HG03469 (cell line): Measurements from ENCODE around the gene RASA3.
"Not testable (repeated sequence)": the region's sequence is repeated elsewhere in the genome, so short reads cannot be mapped to it uniquely, and the experiment has no call there.

Source experiments
- ATAC-seq: cut with Tn5 transposase; IDR thresholded peaks from one replicate; pipeline ENCODE4 v1.9.1; 2021; ENCODE audit warnings: mild to moderate bottlenecking, moderate library complexity, moderate number of reproducible peaks; ENCODE audit not compliant: unreplicated experiment

The RASA3 gene

DNA sequence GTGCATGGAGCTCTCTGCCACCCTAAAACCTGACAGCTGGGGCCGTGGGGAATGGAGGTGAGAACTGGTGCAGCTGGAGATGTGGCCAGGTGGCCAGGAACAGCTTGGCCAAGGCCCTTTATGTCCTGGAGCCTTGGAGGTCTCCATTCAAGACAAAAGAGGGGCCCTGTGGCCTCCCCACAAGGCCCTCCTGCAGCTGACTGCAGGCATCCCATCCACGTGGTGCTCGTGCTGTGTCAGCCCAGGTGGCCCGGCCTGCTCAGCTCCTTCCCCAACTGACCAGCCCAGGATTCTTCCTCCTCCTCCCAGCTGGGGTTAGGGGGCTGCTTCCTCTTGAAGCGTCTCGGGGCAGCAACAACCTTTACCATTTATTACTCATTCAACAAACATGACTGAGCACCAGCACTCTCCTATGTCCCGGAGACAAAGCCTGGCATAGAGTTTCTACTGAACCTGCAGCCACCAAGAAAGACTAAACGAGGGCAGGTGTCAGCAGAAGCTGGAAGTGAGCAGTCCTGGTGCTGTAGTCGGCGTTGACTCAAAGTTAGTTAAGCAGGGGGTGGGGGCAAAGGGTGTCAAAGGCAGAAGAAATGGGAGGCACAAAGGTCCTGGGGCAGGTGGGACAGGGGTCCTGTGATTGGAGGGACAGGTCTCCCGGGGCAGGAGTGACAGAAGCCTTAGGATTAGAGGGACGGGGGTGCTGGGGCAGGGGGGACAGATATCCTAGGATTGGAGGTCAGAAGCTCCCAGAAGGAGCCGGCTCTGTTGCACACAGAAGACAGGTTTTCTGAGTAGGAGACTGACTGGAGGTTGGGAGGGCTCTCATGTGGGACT lies 135.3 kb downstream of the RASA3 start:
- no peak for ATAC-seq

DNA sequence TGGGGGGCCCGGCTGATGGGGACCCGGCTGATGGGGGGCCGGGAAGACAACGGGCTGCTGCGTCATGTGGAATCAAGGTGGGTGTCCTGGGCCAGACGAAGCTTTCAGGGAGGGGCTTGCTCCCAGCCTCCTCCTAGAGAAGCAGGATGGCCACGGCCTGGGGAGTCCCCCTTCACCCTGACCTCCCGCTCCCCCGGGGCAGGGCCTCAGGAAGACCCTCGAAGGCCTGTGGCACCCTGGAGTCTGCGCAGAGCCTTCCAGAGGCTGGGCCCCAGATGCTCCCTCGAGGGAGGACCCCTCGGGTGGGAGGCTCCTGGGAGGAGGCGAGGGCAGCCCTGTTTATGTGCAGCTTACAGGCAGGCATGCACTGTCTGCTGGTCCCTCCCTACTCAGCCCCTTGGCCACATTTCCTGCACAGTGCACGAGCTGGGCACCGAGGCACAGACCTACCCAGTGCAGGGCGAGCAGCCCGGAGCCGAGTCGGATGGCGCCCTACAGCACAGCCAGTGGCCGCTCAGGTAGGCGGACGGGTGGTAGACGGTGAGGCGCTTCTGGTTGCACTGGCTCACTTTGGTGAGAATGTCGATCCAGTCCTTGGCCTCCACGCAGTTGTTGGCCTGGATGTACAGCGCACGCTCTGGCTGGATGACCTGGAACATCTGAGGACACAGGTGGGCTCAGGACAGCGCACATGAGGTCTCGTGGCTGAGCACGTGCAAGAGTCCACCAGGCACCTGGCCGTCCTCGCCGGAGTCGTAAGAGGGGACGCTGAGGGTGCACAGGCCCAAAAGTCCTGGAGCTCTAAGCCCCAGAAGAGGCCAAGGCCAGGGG lies 136.1 kb downstream of the RASA3 start:
- no peak for ATAC-seq

DNA sequence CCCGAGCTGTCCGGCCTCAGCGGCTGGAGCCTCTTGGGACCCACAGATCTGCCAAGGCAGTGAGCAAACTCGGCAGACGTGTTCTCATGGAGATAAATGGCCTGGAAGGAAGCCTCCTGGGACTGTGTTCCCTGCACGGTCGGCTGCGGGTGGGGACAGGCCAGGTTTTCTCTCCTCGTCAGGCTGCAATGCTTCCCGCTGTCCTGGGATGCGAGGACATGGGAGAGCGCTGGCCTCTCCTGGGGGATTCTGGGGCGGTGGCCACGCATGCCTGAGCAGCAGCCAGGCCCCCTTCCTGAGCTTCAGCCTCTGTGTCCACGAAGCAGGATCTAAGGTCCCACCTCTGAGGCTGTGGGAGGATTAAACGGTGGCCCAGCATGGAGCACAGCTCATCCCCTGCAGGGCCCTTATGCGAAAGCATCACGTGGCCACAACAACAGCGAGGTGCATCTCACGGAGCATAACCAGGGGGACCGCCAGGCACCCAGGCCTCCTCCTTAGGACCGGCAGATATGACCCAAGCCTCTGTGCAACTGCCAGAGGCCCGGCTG lies 137.3 kb downstream of the RASA3 start:
- no peak for ATAC-seq

DNA sequence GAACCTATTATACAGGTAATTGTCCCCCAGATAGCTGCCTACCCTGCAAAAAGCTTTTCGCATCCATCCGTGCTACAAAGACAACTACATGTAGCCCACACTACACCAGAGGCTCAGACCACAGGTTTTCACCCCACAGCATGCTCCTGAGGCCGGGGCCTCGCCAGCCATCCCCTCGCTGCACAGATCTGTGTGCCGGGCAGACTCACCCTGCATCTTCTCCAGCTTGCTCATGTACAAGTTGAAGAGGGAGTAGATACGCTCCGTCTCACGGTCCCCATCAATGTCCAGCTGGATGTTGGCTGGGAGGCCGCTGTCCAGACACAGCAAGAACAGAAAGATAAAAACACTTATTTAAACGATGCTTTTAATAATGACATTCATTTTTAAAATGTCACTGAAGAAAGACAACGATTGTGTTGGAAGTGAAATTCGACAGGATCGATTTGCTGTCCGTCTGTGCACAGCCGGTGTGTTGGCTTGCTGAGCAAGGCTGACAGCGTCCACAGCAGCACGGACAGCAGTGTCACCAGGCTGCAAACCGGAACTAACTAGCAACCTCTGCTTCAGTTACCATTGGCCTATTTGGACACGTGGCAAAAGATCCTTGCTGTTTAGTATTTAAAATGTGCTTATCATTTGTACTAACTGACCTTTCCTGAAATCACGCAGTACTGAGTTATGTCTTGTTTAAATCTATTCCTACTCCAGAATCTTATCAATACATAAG lies 140.0 kb downstream of the RASA3 start:
- no peak for ATAC-seq

DNA sequence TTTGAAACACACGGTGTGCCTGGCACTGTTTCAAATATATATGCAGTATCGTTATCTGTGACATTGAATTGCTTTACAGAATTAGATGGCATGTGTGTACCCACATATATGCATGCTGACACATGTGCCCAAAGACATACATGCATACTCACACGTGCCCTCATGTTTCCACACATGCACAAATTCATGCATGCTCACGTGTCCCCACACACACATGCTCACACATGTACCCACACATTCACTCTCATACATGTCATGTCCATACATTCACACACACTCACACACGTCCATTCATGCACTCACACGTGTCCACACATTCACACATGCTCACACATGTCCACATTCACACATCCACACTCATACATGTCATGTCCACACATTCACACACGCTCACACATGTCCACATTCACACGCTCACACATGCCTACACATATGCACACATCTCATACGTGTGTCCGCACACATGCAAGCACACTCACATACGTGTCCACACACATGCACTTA lies 140.7 kb downstream of the RASA3 start:
- ATAC-seq: no peak

DNA sequence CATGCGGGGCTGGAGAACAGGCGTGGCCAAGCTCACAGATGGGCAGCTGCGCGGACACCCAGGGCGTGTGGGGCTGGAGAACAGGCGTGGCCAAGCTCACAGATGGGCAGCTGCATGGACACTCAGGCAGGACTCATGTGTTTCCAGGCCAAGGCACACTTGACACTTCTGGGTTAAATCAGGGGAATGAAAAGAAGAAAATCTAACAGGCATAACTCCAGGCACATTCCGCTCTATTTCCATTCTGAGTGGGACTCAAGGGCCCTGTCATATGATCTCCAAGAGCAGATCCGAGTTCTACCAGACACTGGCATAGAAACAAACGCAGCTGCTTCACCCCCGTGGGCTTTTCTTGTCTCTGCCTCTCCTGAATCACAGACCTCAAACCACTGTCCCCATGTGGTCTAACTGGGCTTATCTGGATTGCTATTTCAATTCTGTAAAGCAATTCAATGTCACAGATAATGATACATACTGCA lies 141.2 kb downstream of the RASA3 start:
- ATAC-seq: no peak

DNA sequence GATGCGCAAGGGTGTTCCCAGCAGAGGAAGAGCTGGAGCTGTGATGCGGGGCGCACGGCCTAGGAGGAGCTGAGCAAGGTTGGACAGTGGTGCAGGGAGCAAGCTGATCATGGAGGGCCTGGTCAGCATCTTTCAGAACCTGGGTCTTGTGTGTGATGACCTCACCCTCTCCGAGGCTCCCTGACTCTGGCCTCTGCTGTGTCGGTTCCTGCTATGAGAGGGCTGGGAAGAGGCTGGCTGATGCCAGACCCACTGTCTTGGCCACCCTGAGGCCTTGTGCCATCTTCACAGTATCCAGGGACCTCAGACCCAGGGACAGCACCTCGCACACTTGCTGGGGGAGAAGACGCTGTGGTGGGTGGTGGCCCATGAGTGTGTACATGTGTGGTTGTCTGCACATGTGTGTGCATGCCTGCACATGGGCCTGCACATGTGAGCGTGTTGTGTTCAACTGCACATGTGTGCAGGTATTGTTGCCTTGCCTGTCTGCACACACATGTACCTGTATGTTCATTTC lies 142.0 kb downstream of the RASA3 start:
- ATAC-seq: no peak

DNA sequence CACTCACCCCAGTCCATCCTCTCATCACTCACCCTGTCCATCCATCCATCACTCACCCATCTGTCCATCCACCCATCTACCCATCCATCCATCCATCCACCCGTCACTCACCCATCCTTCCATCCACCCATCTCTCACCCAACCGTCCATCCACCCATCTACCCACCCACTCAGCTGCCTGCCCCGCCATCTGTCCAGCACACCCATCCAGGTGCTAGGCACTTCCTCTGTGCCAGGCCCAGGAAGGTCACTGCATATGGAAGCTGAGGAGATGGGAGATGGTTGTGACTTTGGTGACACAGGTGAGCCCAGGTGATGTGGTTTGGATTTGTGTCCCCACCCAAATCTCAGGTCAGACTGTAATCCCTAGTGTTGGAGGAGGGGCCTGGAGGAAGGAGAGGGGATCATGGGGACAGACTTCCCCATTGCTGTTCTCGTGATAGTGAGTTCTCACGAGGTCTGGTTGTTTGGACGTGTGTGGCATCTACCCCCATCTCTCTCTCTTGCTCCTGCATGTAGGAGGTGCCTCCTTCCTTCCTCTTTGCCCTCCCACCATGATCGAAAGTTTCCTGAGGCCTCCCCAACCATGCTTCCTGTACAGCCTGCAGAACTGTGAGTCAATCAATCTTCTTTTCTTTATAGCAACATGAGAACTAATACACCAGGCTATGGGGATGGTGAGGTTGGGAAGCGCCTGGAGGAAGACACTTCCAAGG lies 142.7 kb downstream of the RASA3 start:
- no peak for ATAC-seq

DNA sequence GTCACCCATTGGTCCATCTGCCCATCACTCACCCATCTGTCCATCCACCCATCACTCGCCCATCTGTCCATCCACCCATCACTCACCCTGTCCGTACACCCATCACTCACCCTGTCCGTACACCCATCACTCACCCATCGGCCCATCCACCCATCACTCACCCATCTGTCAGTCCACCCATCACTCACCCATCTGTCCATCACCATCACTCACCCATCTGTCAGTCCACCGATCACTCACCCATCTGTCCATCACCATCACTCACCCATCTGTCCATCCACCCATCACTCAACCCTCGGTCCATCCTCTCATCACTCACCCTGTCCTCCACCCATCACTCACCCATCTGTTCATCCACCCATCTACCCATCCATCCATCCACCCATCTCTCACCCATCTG lies 143.6 kb downstream of the RASA3 start:
- ATAC-seq: not testable (repeated sequence)

DNA sequence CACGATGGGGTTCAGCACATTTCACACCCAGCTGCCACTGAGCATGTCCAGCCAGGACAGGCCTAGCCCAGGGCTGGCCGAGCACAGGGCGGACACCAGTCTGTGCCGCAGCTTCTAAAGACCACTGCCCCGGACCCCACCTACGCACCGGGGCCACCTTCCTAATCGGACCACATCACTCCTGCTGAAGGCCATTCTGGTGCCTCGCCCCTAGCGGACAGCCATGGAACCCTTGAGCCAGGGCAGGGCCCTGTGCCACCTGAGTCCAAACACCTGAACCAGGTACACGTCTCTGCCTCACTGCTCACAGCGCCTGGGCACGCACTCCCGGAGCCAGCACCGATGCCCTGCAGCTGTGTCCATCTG lies 150.1 kb downstream of the RASA3 start:
- ATAC-seq: no peak

DNA sequence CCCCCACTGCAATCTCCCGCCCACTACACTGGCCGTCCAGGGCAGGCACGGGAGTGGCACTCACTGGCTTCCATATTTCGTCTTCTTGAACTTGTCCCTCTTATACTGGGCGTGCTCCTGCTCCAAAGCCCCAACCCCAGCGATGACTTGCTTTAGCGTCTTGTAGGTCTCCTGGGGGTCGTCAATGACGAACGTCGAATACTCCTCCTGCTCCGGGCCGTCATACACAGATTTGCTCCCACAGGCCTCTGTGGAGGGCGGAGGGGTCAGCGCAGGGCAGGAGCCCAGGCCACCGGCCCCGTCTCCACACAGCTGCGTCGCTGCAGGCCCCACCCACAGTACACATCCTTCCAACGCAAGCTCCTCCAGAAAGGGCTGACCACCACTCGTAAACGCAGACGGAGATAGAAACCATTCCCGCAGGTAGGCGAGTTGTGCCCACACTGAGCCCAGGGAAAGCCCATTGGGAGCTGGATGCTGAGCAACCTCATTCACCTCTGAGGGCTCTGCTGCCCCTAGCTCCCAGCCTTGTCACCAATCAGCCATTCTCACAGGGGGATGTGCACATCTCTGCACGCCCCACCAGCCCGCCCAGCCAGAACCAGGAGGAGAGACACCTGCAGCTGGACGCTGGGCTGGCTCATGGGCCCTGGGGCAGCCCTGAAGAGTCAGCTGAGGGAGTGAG lies 150.7 kb downstream of the RASA3 start:
- no peak for ATAC-seq

DNA sequence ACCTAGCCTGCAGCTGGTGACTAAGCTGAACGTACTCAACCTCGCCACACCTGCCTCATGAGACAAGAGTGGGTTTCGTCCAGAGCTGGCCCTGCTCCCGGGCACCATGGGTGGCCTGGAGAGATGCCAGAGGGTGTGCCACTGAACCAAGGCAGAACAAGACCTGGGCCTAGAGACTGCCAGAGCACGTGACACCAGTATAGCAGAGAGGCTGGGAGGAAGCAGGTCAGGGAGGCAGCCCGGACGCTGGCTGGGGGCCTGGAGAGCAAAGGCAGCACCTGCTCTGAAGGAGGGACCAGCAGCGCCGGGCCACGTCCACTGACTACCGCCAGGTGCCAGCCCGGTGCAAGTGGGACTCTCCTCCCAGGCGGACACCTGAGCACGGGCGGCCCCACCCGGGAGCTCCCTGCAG lies 151.2 kb downstream of the RASA3 start:
- no peak for ATAC-seq

DNA sequence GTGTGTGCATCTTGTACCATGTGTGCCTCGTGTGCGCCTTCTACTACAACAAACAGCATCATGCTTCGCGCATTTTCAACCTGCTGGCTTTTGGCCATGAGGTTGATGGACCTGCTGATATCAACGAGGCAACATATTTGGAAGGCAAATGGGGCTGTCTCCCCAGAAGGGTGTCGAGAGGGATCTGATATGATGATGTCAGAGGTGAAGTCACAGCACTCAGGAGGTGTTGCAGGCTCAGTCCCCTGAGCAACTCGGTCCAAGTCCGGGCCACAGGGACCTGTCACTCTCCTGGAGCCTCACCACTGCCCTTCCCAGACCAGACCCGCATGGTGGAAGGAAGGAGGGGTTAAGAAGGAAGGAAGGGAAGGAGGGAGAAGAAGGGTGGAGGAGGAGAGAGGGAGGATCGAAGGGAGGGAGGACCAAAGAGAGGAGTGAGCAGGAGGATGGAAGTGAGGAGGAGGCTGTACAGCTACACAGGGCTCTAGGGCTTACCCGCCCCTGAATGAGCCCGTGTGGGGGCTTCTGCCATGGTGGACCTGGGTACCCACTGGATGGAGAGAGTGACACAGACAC lies 151.8 kb downstream of the RASA3 start:
- no peak for ATAC-seq

DNA sequence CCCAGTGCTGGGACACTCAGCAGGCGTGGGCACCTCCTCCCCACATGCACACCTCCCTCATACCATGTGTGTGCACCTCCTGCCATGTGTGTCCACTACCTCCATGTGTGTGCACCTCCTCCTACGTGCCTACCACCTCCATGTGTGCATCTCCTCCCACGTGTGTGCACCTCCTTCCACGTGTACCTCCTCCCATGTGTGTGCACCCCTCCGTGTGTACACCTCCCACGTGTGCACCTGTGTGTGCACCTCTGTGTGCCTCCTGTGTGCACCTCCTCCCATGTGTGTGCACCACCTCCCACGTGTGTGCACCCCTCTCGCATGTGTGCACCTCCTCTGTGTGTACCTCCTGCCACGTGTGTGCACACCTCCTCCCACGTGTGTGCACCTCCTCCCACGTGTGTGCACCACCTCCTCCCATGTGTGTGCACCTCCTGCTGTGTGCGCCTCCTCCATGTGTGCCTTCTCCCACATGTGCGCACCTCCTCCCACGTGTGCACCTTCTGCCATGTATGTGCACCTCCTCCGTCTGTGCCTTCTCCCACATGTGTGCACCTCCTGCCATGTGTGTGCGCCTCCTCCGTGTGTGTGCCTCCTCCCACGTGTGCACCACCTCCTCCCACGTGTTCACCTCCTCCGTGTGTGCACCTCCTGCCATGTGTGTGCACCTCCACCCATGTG lies 152.5 kb downstream of the RASA3 start:
- no peak for ATAC-seq

DNA sequence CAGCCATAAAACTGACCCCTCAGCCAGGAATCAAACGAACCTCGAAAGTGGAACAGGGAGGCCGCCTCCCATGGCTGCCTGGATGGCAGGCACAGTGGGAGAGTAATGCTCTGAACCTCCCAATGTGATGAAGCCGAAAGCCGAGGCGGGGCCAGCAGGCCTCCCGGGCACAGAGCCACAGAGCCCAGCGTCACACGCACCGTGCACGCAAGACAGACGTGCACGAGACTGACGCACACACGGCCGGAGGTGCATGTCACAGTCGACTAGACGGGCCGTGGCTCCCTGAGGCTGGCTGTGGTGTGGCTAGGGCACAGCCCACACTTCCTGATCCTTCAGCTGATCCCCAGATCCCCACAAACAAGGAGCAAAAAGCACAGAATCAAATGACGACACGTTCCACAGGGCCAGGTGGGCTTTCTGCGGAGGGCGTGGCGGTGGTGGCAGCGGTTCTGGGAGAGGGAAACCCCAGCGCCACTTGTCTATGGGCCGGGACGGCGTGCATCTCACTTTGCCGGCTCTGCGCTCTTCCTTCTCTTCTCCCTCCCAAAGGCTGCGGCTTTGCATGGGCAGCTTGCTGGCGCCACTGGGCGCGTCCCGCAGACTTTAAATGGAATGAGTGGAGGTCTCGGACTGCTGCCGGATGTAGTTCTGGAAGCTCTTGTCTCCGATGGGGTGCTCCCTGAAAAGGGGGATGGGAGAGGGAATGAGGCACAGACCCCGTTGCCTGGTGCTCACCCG lies 153.5 kb downstream of the RASA3 start:
- ATAC-seq: no peak

DNA sequence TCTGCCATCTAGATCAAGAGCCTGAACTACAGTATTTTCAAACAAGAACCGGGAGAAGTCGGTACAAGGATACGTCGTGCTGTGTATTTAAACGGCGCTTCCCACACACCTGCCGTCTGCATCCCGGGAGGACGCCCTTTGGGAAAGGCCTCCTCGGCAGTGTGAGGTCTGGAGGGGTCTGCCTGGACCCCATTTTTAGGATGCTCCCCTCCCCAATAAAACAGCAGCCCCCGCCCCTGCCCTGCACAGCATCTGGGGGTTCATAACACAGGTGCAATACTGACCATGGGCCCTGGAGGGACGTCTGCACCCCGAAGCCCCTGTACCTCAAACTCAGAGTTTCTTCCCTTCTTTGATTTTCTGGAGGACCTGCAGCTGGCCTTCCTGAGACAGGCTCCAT lies 154.4 kb downstream of the RASA3 start:
- no peak for ATAC-seq

DNA sequence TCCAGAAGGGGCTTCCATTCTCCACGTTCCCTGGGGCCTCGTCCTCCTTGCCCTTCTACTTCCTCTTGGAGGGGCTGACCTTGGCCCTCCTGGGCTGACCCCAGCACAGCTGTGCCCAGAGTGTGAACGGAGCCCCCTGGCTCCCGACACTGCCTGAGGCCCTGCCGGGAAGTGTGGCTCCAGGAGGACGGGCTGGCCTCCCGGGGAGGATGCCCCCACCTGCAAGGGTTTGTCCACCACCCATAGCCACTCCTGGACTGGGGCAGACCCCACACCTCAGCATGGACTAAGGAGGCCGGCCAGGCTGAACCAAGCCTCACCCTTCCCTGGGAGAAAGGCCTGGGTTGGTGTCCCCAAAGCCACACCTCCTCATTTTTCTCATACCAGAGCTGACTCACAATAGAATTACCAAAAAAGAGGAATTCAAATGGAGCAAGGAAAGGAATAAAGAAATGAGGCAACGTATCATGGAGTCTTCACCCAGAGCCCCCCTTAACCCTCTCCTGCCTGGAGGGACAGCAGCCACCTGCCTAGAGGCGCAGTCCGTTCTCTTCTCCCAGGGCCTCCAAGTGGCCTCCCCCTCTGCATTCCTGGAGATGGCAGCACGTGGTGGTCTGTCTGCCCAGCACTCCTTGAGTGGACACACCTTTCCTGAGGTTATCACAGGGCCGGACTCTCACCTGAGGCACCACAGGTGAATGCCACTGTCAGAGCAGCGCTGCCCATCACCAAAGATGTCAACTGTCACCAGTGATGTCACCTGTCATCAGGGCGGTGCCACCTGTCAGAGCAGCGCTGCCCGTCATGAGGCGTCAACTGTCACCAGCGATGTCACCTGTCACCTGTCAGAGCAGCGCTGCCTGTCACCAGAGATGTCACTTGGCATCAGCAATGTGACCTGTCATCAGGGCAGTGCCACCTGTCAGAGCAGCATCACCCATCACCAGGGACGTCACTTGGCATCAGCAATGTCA lies 155.4 kb downstream of the RASA3 start:
- ATAC-seq: no peak
